Osteocyte (in vitro differentiated cells): ENCODE results near the gene CDH4. TPM values are rescaled to one million over a fixed set of nuclear protein-coding genes. Genes with fewer than 3 reads are reported as not detected.

Experiments used
- DNase-seq: peaks from one replicate; pipeline ENCODE4 v3.0.0; 2021; ENCODE audit warnings: mixed read lengths; ENCODE audit not compliant: unreplicated experiment; ENCODE audit errors: extremely low spot score
- H3K27ac Mint-ChIP-seq: one replicate; pipeline ENCODE4 v1.8.0; 2021; ENCODE audit warnings: mild to moderate bottlenecking, mixed read lengths; ENCODE audit not compliant: unreplicated experiment
- H3K27me3 Mint-ChIP-seq: one replicate; pipeline ENCODE4 v1.8.0; 2021; ENCODE audit warnings: mixed read lengths; ENCODE audit not compliant: unreplicated experiment
- H3K36me3 Mint-ChIP-seq: one replicate; pipeline ENCODE4 v1.8.0; 2021; ENCODE audit warnings: mixed read lengths; ENCODE audit not compliant: unreplicated experiment
- H3K4me1 Mint-ChIP-seq: one replicate; pipeline ENCODE4 v1.8.0; 2021; ENCODE audit warnings: mixed read lengths; ENCODE audit not compliant: unreplicated experiment
- H3K4me3 Mint-ChIP-seq: one replicate; pipeline ENCODE4 v1.8.0; 2021; ENCODE audit warnings: mild to moderate bottlenecking, moderate library complexity, mixed read lengths; ENCODE audit not compliant: unreplicated experiment
- H3K9me3 Mint-ChIP-seq: one replicate; pipeline ENCODE4 v1.8.0; 2021; ENCODE audit warnings: mixed read lengths; ENCODE audit not compliant: unreplicated experiment
- CTCF ChIP-seq: fragments of 200-600 bp; sonication (generic); IDR thresholded peaks from 2 replicates; pipeline ENCODE4 v1.5.0; 2021; ENCODE audit warnings: antibody characterized with exemption, mild to moderate bottlenecking, moderate library complexity
- total RNA-seq: library from RNA; stranded (reverse); gene quantifications from 2 replicates; pipeline ENCODE4 v1.2.1, GENCODE V29; 2021

CDH4 gene
- total RNA-seq, 1 donor from 2014 or later: 1.3 TPM

GRCh38 chr20:61819921-61820825 lies 568.1 kb downstream of the CDH4 start:
- H3K9me3 Mint-ChIP-seq: peaks cover 11% of the 10 kb centered on the region
- no peaks in the 10 kb centered on the region for H3K36me3 Mint-ChIP-seq
- no peaks in the 10 kb centered on the region for H3K4me1 Mint-ChIP-seq
- no peaks in the 10 kb centered on the region for H3K27me3 Mint-ChIP-seq
- no peak for TF ChIP-seq CTCF
- no peak for DNase-seq
- H3K4me3 Mint-ChIP-seq: no peak overlapping the region
- no peak overlapping the region for H3K27ac Mint-ChIP-seq

GRCh38 chr20:61821735-61822134 lies 569.7 kb downstream of the CDH4 start:
- TF ChIP-seq CTCF: no peak
- H3K36me3 Mint-ChIP-seq: no peaks in the 10 kb centered on the region

GRCh38 chr20:61822396-61822795 lies 570.3 kb downstream of the CDH4 start:
- Mint-ChIP-seq H3K27me3 (no peaks in the 10 kb centered on the region), H3K9me3 (peaks cover 15% of the 10 kb centered on the region), H3K36me3 (no peaks in the 10 kb centered on the region), H3K27ac (no peak overlapping the region), H3K4me1 (no peaks in the 10 kb centered on the region), H3K4me3 (no peak overlapping the region)
- TF ChIP-seq CTCF: no peak
- no peak for DNase-seq

More at GRCh38 chr20:61821735-61822134, 569.7 kb downstream of the CDH4 start:
- Mint-ChIP-seq H3K9me3 (peaks cover 11% of the 10 kb centered on the region), H3K4me3 (no peak overlapping the region), H3K4me1 (no peaks in the 10 kb centered on the region), H3K27ac (no peak overlapping the region), H3K27me3 (no peaks in the 10 kb centered on the region)
- no peak for DNase-seq

- no peak overlapping the region for H3K4me3 Mint-ChIP-seq
- H3K27ac Mint-ChIP-seq: no peak overlapping the region
- no peaks in the 10 kb centered on the region for H3K4me1 Mint-ChIP-seq
- H3K9me3 Mint-ChIP-seq: peaks cover 18% of the 10 kb centered on the region
- DNase-seq: no peak
- no peaks in the 10 kb centered on the region for H3K27me3 Mint-ChIP-seq
- no peaks in the 10 kb centered on the region for H3K36me3 Mint-ChIP-seq
- TF ChIP-seq CTCF: no peak
Measured at GRCh38 chr20:61823242-61823641, 571.2 kb downstream of the CDH4 start.

- peaks cover 13% of the 10 kb centered on the region for H3K9me3 Mint-ChIP-seq
- no peak overlapping the region for H3K27ac Mint-ChIP-seq
- H3K4me3 Mint-ChIP-seq: no peak overlapping the region
- H3K36me3 Mint-ChIP-seq: no peaks in the 10 kb centered on the region
- H3K4me1 Mint-ChIP-seq: no peaks in the 10 kb centered on the region
- DNase-seq: no peak
- peaks cover 6% of the 10 kb centered on the region for H3K27me3 Mint-ChIP-seq
- TF ChIP-seq CTCF: no peak
Measured at GRCh38 chr20:61828891-61829290, 576.8 kb downstream of the CDH4 start.
